ENCODE results near the gene MALRD1. TPM values are rescaled to one million over a fixed set of nuclear protein-coding genes. Genes with fewer than 3 reads are reported as not detected.

The MALRD1 gene
- total RNA-seq, 1 donor from 2014 or later = not detected

DNA sequence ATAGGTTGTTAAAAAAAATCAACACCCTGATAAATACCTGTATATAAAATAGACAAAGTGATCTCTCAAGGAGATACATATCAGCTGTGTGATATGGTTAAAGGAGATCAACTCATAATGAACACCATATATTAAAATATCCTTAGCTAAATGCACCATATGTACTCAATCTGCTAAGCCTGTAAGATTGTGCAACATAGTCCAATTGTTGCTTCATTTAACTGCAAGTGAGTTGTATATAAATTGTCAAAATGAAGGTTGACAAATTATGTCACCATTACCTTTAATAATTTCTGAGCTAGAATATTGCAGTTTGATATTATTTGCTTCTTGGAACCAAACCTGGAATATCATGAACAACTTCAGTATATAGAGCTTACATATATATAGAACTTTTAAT is 283.7 kb downstream of the MALRD1 start:
- DNase-seq (ENCODE audit: extremely low read depth, low read depth, low spot score) = no peak

DNA sequence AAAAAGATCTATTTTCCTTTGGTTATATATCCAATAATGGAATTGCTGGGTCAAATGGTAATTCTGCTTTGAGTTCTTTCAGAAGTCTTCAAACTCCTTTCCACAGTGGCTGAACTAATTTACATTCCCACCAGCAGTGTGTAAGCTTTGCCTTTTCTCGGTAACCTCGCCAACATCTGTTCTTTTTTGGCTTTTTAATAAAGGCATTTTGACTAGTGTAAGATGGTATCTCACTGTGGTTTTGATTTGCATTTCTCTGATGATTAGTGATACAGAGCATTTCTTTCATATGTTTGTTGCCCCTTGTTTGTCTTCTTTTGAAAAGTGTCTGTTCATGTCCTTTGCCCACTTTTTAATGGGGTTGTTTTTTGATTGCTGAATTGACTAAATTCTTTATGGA is 285.0 kb downstream of the MALRD1 start:
- DNase-seq (ENCODE audit: extremely low read depth, low read depth, low spot score) = no peak

- DNase-seq (ENCODE audit: extremely low read depth, low read depth, low spot score) = no peak
Observed at GRCh38 chr10:19347621-19348020, 299.0 kb downstream of the MALRD1 start.

GRCh38 chr10:19367176-19367575 is 318.6 kb downstream of the MALRD1 start:
- DNase-seq (ENCODE audit: extremely low read depth, low read depth, low spot score) = no peak

GRCh38 chr10:19373988-19374387 is 325.4 kb downstream of the MALRD1 start:
- DNase-seq (ENCODE audit: extremely low read depth, low read depth, low spot score) = no peak

DNA sequence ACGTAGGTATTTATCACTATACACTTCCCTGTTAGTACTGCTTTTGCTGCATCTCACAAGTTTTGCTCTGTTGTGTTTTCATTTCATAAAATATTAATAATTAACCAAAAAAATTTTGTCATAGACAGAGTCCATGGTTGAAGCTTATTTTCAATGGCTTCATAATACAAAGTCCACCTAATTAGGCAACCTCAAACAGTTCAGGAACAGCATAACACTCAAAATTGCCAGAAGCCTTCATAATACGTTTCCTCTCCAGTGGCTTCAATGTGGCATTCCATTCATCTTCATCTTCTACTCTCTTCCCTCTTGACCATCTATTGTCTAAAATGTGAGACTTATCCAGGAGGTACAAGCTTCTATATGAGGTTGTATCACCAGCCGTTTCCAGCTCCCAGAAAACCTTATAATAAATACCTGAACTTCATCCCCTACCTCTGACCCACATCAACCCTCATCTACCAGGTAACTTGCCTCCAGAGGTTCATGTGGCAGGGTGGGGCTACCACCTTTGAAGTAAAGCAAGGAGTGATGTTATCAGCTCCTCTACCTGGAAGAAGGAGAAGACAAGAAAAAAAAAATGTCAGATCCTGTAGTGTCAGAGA is 337.3 kb downstream of the MALRD1 start:
- no peak for DNase-seq (ENCODE audit: extremely low read depth, low read depth, low spot score)

DNA sequence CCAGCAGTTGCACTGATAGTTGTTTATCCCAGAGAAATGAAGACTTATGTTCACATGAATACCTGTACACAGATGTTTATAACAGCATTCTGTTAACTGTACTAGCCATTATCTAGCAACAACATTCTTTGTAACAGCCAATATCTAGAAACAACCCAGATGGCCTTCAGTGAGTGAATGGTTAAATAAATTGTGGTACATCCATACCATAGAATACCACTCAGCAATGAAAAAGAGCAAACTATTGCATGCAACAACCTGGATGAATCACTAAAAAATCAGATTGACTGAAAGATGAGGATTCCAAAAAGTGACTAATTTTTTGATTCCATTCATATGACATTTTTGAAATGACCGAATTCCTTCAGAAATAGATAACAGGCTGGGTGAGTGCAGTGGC is 360.3 kb downstream of the MALRD1 start:
- no peak for DNase-seq (ENCODE audit: extremely low read depth, low read depth, low spot score)

DNA sequence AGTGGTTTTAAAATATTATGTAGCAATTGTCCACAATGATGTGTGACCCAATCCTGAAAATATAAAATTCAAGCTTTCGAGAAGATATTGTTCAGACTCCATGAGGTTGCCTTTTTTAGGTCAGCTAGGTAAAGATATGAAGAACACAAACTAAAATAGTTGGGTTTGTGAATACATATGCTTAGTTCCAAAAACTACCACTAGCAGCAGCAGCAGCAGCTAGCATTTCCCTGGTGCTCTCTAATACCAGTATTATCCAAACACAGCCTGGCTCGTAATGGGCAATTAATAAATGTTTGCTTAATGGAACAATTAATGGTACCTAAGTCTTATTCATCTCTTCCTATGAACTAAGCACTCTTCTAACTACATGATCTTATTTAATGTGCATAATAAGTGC is 362.5 kb downstream of the MALRD1 start:
- no peak for DNase-seq (ENCODE audit: extremely low read depth, low read depth, low spot score)

GRCh38 chr10:19412531-19412930 is 363.9 kb downstream of the MALRD1 start:
- DNase-seq (ENCODE audit: extremely low read depth, low read depth, low spot score) = no peak

GRCh38 chr10:19416164-19416563 is 367.6 kb downstream of the MALRD1 start:
- DNase-seq (ENCODE audit: extremely low read depth, low read depth, low spot score) = no peak

- DNase-seq (ENCODE audit: extremely low read depth, low read depth, low spot score) = no peak
Observed at GRCh38 chr10:19417740-19418139, 369.1 kb downstream of the MALRD1 start.

DNA sequence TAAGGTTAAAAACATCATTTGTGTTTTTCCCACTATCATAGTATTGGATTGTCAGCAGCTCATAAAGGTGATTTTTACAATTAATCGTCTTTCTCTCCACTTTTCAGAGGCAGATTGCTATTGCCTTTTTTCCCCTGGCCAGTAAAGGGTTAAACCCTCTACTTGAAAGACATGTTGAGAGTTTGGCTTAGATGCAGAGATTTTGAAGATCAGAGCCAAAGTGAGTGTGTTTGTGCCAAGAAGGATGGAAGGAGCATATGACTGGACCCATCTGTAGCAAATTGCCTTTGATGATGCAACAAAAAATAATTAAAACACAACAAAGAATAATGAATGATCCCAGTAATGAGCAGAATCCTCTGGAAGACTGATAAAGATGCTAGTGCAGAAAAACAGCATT is 373.1 kb downstream of the MALRD1 start:
- DNase-seq (ENCODE audit: extremely low read depth, low read depth, low spot score) = no peak

GRCh38 chr10:19426034-19426433 is 377.4 kb downstream of the MALRD1 start:
- DNase-seq (ENCODE audit: extremely low read depth, low read depth, low spot score) = no peak

GRCh38 chr10:19431622-19432351 is 383.2 kb downstream of the MALRD1 start:
- no peak for DNase-seq (ENCODE audit: extremely low read depth, low read depth, low spot score)

DNA sequence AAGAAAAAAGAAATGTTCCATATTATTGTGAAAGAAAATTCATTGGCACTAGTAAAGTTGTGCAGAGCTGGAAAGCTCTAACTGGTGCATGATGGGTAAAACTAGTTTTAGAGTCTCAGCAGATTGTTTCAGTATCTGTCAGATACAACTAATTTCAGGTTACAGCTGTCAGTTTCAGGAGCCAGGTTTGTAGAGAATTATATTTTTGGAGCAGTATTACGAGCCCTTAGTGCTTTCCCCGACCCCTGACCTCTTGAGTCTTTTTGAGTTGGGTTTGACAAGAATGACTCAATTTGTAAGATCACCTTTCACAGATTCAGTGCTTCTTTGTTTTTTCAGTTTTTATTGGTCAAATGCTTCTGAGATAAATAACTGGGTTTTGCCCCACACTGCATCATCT is 401.3 kb downstream of the MALRD1 start:
- DNase-seq (ENCODE audit: extremely low read depth, low read depth, low spot score) = no peak

GRCh38 chr10:19451356-19451755 is 402.8 kb downstream of the MALRD1 start:
- DNase-seq (ENCODE audit: extremely low read depth, low read depth, low spot score) = no peak

DNA sequence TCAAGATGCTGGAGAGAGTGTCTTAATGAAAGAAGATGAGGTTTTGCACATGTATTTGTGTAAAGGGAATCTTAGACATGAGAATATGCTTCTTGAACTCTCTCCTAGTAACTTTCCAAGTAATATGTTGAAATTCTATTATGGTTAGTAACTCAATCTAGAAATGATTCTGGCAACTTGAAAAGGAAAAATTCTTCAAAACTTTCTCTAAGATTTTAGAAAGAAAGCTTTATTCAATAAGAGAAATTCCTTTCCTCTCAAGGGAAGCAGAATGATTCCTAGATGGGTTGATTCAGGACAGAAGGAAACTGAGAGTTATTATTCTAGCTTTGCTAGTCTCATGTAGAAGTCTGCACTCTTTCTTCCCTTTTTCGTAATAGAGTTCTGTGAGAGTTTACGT is 403.3 kb downstream of the MALRD1 start:
- DNase-seq (ENCODE audit: extremely low read depth, low read depth, low spot score) = no peak

DNA sequence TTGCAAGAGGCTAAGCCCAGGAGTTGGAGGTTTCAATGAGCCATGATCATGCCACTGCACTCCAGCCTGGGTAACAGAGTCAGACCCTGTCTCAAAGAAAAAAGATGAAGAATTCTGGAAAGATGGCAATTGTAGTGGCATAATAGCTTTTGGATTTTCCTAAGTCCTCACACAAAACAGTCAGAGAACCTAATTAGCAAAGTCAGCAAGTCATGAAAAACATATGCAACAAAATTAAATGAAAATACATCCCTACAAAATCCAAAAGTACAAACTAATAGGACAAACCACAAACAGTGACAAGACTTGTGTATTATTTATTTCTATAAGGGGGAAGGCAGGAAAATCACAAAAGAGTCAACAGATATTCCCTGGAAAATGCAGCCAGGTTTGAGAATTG is 405.4 kb downstream of the MALRD1 start:
- DNase-seq (ENCODE audit: extremely low read depth, low read depth, low spot score) = no peak

GRCh38 chr10:19461588-19461987 is 413.0 kb downstream of the MALRD1 start:
- no peak for DNase-seq (ENCODE audit: extremely low read depth, low read depth, low spot score)

- no peak for DNase-seq (ENCODE audit: extremely low read depth, low read depth, low spot score)
Observed at GRCh38 chr10:19466709-19467108, 418.1 kb downstream of the MALRD1 start.

- no peak for DNase-seq (ENCODE audit: extremely low read depth, low read depth, low spot score)
Observed at GRCh38 chr10:19468413-19468812, 419.8 kb downstream of the MALRD1 start.

- no peak for DNase-seq (ENCODE audit: extremely low read depth, low read depth, low spot score)
Observed at GRCh38 chr10:19469521-19469920, 420.9 kb downstream of the MALRD1 start.

- no peak for DNase-seq (ENCODE audit: extremely low read depth, low read depth, low spot score)
Observed at GRCh38 chr10:19479854-19480253, 431.3 kb downstream of the MALRD1 start.
